HT-29 (cell line): ENCODE measurements around the gene UNC13D. TPM values are rescaled to one million over a fixed set of nuclear protein-coding genes. Genes with fewer than 3 reads are reported as not detected.
A peak's percentile ranks its signal among the peaks of the same experiment; 100 is the strongest.

Experiments used
- DNase-seq: peaks from one replicate; pipeline ENCODE4 v3.0.0-alpha.2; 2015; ENCODE audit warnings: low spot score
- total RNA-seq: library from RNA; depleted of rRNA; stranded (reverse); fragments of >200 nt; shearing (Covaris generic); gene quantifications from 2 replicates; pipeline ENCODE4 v1.2.3, GENCODE V29; 2014

Gene UNC13D
- total RNA-seq, 1 experiment from 2014 or later: 37.5 TPM

- DNase-seq: no peak
Observed at GRCh38 chr17:75834928-75835653, 9.1 kb downstream of the UNC13D start.

GRCh38 chr17:75834279-75834920, 9.8 kb downstream of the UNC13D start:
- DNase-seq: no peak

- peak; percentile 22 for DNase-seq
Observed at GRCh38 chr17:75832652-75833400, 11.4 kb downstream of the UNC13D start.

GRCh38 chr17:75832164-75832651, 12.0 kb downstream of the UNC13D start:
- DNase-seq: no peak

- DNase-seq: no peak
Observed at GRCh38 chr17:75831032-75831571, 13.1 kb downstream of the UNC13D start.

- no peak for DNase-seq
Observed at GRCh38 chr17:75830164-75831031, 13.8 kb downstream of the UNC13D start.

- DNase-seq: no peak
Observed at GRCh38 chr17:75829747-75830146, 14.5 kb downstream of the UNC13D start.

- no peak for DNase-seq
Observed at GRCh38 chr17:75828741-75829140, 15.5 kb downstream of the UNC13D start.

- DNase-seq: no peak
Observed at GRCh38 chr17:75828076-75828400, 16.2 kb downstream of the UNC13D start.

- no peak for DNase-seq
Observed at GRCh38 chr17:75827308-75828075, 16.7 kb downstream of the UNC13D start.

- no peak for DNase-seq
Observed at GRCh38 chr17:75826561-75827307, 17.5 kb downstream of the UNC13D start.

GRCh38 chr17:75825748-75826370, 18.3 kb downstream of the UNC13D start:
- DNase-seq: no peak

- DNase-seq: no peak
Observed at GRCh38 chr17:75825149-75825552, 19.1 kb downstream of the UNC13D start.

- no peak for DNase-seq
Observed at GRCh38 chr17:75824666-75825065, 19.5 kb downstream of the UNC13D start.

GRCh38 chr17:75824050-75824552, 20.1 kb downstream of the UNC13D start:
- DNase-seq: no peak

GRCh38 chr17:75823257-75824041, 20.8 kb downstream of the UNC13D start:
- no peak for DNase-seq

GRCh38 chr17:75822800-75823166, 21.4 kb downstream of the UNC13D start:
- DNase-seq: no peak

- DNase-seq: peak; percentile 68
Observed at GRCh38 chr17:75822119-75822799, 21.9 kb downstream of the UNC13D start.
